DMS153 (cell line): ENCODE data around the gene PHGDH.

Experiments
- DNase-seq: peaks from one replicate; lab custom pipeline; 2025; lab: John Stamatoyannopoulos, UW

The PHGDH gene

GRCh38 chr1:119711804-119712341 is at the start of gene PHGDH:
Gene PHGDH, plus strand, starts transcription at chr1:119711934. Its CDS starts 89 bp downstream, at chr1:119712023.
- peak; percentile 73 for DNase-seq

DNA sequence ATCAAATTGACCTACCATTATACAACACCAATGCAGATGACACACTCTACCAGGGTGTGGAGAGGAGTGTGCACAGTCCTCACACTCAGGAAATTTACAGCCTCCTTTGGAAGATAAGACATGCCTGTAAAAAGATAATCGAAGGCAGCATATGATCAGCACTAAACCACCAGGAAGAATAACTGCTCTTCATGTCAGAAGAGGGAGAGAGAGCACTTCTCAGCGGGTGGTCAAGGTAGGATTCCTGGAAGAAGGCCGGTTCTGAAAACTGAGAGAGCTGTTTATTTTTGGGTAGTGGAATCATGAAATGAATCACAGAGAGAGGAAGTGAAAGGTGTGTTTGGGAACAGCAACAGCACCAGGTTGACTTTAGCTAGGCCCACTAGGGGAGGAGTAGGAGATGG is 49.7 kb upstream of the PHGDH start:
- no peak for DNase-seq

DNA sequence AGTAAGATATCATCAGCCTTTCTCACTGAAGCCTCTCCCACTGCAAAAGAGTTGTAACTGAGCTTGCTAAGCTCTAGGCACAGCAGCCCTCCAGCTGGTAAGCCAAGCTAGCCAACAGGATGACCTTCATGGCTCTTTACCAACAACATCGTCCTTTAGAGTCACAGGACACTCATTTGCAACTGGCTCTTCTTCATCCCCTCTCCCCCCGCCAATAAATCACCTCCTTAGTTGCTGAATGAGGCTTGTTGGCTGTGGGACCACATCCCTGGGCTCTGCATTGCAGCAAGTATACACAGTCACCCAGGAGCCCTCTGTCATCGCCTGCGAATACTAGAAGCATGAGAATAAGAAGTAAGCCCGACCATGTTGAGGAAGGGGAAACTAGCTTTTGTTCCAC is 47.7 kb upstream of the PHGDH start:
- DNase-seq = no peak

GRCh38 chr1:119667173-119667572 is 44.6 kb upstream of the PHGDH start:
- DNase-seq = no peak

DNA sequence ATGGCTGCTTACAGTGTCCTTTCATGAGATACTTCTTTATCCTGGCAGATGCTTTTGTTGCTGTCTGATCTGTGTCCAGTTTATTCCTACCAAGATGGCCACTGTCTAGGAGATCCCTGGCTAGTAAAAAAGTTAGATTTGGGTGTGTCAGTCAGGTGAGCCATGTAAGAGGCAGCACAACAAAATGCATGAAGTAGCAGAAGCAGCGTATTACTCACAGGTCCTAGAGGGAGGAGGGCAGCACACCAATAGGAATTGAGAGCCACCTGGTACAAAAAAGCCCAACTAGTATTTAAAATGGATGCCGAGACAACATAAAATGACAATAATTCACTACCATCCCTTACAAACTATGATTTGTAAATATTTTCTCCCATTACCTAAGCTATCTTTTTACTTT is 40.8 kb upstream of the PHGDH start:
- no peak for DNase-seq

- DNase-seq = no peak
Observed at GRCh38 chr1:119673171-119673940, 38.4 kb upstream of the PHGDH start.

GRCh38 chr1:119674111-119674526 is 37.6 kb upstream of the PHGDH start:
- no peak for DNase-seq

GRCh38 chr1:119674835-119675289 is 36.9 kb upstream of the PHGDH start:
- no peak for DNase-seq

- peak; percentile 47 for DNase-seq
Observed at GRCh38 chr1:119675349-119676345, 36.1 kb upstream of the PHGDH start.

- no peak for DNase-seq
Observed at GRCh38 chr1:119676571-119677206, 35.0 kb upstream of the PHGDH start.

- DNase-seq = no peak
Observed at GRCh38 chr1:119679223-119679622, 32.5 kb upstream of the PHGDH start.

GRCh38 chr1:119680193-119680592 is 31.5 kb upstream of the PHGDH start:
- DNase-seq = no peak

GRCh38 chr1:119680723-119681122 is 31.0 kb upstream of the PHGDH start:
- no peak for DNase-seq

DNA sequence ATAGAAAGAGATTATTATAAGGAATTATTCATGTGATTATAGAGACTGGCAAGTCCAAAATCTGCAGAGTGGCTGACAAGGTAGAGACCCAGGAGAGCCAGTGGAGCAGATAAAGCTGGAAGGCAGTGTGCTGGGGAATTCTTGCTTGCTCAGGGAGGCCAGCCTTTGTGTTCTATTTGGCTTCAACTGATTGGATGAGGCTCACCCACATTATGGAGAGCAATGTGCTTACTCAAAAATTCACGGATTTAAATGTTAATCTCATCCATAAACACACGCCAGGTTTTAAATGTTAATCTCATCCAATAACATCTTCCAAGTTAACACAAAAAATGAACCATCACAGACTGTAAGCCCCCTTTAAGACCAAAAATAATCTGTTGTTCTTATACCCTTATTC is 30.2 kb upstream of the PHGDH start:
- no peak for DNase-seq

DNA sequence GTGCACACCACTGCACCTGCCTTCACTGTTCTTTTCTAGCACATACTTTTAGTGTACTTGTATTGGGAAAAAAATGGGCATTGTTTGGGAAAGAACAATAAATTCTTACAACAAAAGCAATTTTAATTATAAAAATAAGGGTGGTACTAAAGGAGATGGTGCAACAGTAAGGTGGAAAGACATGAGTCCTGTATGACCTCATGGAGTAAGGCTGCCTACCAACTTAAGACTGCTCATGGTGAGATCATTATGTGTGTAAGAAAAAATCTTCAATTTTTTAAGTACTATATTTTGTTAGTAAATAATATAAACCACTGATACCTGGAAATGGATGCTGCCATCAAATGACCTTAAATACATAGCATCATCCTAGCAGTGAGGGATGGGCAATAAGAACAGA is 29.6 kb upstream of the PHGDH start:
- no peak for DNase-seq

DNA sequence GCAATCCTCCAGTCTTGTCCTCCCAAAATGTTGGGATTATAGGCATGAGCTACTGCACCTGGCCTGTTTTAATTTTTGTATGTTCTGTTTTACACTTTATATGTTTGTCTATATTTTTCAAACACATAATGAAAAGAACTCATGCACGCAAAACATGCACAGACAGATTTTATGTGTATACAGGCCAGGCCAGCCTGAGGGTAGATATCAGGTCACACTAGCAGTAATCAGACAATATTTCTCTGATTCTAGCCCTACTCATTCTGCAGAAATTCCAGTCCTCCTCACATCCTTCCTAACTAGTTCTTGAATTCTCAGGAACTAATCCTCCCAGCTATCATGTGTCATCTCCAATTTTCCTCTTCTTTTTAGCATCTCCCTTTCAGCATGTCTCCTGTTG is 27.8 kb upstream of the PHGDH start:
- no peak for DNase-seq

GRCh38 chr1:119686661-119687060 is 25.1 kb upstream of the PHGDH start:
- peak; percentile 75 for DNase-seq

DNA sequence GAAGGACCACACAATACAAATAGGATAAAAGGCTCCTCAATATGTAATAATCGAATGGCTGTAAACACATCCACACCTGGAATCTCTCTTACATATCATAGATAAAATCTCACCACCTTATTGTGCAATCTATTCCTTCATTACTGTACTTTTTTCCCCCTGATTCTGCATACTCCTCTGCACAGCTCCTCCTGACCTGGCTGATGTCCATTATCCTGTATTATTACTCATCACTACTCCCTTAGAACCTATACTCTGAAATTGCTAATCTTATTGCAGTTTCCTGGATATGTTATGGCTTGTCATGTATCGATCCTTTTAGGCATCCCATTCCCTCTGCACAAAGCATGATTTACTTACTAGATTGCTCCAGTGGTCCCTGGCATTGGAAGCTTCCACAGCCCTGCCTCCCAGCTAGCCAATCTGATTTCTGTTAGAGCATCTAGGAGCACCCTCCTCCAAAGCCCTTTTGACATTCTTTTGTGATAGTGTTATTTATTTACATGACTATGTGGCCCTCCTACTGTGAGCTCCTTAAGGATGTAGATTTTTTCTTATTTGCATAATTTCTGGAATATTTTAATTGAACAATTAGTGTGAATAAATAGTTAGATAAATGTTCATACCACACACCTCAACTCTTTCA is 24.2 kb upstream of the PHGDH start:
- DNase-seq = no peak

DNA sequence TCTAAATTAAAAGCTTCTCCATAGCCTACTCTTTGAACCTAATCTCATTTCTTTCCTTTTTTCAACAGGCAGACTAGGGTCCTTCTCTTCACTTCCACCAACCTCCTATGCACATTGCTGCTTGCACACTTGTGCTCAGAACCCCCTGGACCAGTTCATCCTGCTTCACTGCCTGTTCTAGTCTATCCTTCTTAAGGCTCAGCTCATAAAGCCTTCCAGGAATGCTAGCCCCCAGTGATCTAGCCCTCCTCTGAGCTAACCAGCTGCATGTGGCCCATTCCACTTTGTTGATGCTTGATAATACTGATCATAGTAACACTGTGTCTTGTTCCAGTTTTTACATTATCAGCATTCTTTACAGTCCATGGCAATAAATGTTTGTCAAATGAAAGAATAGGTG is 22.9 kb upstream of the PHGDH start:
- no peak for DNase-seq

- DNase-seq = no peak
Observed at GRCh38 chr1:119689511-119689910, 22.2 kb upstream of the PHGDH start.

GRCh38 chr1:119696863-119697262 is 14.9 kb upstream of the PHGDH start:
- peak; percentile 14 for DNase-seq

DNA sequence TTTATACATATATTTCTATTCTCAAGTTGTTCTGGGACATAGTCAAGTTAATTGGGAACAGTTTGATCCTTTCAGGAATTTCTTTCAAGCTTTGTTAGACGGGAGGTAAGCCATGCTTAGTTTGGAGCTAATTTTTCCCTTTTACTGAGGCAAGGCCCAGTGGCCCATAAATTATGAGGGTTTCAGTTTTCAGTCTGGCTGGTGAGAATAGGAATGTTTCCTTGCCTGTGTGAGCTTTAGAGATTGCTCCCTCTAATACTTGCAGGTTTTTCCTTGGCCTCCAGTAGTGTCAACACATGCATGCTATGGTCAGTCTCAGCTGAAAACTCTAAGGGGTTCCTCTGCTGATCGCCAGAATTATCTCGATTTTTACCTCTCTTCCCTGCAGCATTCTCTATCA is 14.1 kb upstream of the PHGDH start:
- no peak for DNase-seq
